ENCODE results near the gene UBE2Q1.

Gene UBE2Q1

GRCh38 chr1:154575951-154576566 is 17.6 kb upstream of the UBE2Q1 start:
- ATAC-seq: no peak

- no peak for ATAC-seq
Observed at GRCh38 chr1:154575147-154575927, 16.9 kb upstream of the UBE2Q1 start.

- no peak for ATAC-seq
Observed at GRCh38 chr1:154574716-154575115, 16.3 kb upstream of the UBE2Q1 start.

GRCh38 chr1:154573168-154573510 is 14.7 kb upstream of the UBE2Q1 start:
- ATAC-seq: no peak

- no peak for ATAC-seq
Observed at GRCh38 chr1:154572468-154573167, 14.2 kb upstream of the UBE2Q1 start.

- no peak for ATAC-seq
Observed at GRCh38 chr1:154571964-154572288, 13.5 kb upstream of the UBE2Q1 start.

GRCh38 chr1:154571244-154571963 is 12.9 kb upstream of the UBE2Q1 start:
- no peak for ATAC-seq

- ATAC-seq: no peak
Observed at GRCh38 chr1:154568157-154568815, 9.8 kb upstream of the UBE2Q1 start.

- peak; percentile 89 to 93 for ATAC-seq
Observed at GRCh38 chr1:154567386-154568156, 9.1 kb upstream of the UBE2Q1 start, which contains the start of gene CHRNB2. CHRNB2 (plus strand) TSS chr1:154567778; CDS start chr1:154568045, 267 bp downstream.

GRCh38 chr1:154565876-154566275 is 7.4 kb upstream of the UBE2Q1 start:
- ATAC-seq: no peak

GRCh38 chr1:154559466-154560044 is 1.1 kb upstream of the UBE2Q1 start:
- ATAC-seq: peak; percentile 40 to 44

- ATAC-seq: peak; percentile 95
Observed at GRCh38 chr1:154558720-154559465, 431 bp upstream of the UBE2Q1 start.

- no peak for ATAC-seq
Observed at GRCh38 chr1:154557248-154557938, 1.1 kb downstream of the UBE2Q1 start.

- no peak for ATAC-seq
Observed at GRCh38 chr1:154556422-154556821, 2.0 kb downstream of the UBE2Q1 start.

GRCh38 chr1:154553056-154554030 is 5.1 kb downstream of the UBE2Q1 start:
- ATAC-seq: no peak

GRCh38 chr1:154552036-154552435 is 6.4 kb downstream of the UBE2Q1 start:
- ATAC-seq: no peak

GRCh38 chr1:154551474-154551873 is 7.0 kb downstream of the UBE2Q1 start:
- ATAC-seq: no peak

GRCh38 chr1:154550657-154551056 is 7.8 kb downstream of the UBE2Q1 start:
- ATAC-seq: no peak

- ATAC-seq: no peak
Observed at GRCh38 chr1:154550070-154550469, 8.4 kb downstream of the UBE2Q1 start.
